HEK293 (cell line): ENCODE measurements around the gene ELL.

Source experiments
- CTCF ChIA-PET: fragments of 350-600 bp; formaldehyde crosslinking; extraction: SDS; loops from one replicate; lab custom pipeline; 2021; ENCODE audit warnings: antibody characterized with exemption; lab: Yijun Ruan, JAX
- POLR2A ChIA-PET: fragments of 300-600 bp; formaldehyde crosslinking; extraction: SDS; loops from one replicate; lab custom pipeline; 2020; ENCODE audit warnings: antibody characterized with exemption, inconsistent platforms; lab: Yijun Ruan, JAX
- H3K27ac ChIP-seq: fragments of 200-500 bp; sonication (Bioruptor generic); 2 replicates; pipeline ENCODE4 v1.5.1; 2014; ENCODE audit warnings: low read depth, low read length, control low read depth, inconsistent platforms; ENCODE audit errors: extremely low read depth
- H3K36me3 ChIP-seq, 2 experiments: fragments of 200-500 bp in 1 of 2; sonication (Bioruptor generic) in 1 of 2; 1 replicate in 1 of 2; 2 replicates in 1 of 2; pipeline ENCODE4 v1.5.1; 2014 to 2017; ENCODE audit warnings: inconsistent platforms in 2 of 2, low read length in 2 of 2; ENCODE audit not compliant: control insufficient read depth in 2 of 2, insufficient read depth in 1 of 2
- H3K4me1 ChIP-seq: fragments of 200-500 bp; sonication (Bioruptor generic); 2 replicates; pipeline ENCODE4 v1.5.1; 2014; ENCODE audit warnings: mild to moderate bottlenecking, low read length, inconsistent platforms; ENCODE audit not compliant: control insufficient read depth, insufficient read depth
- H3K4me3 ChIP-seq: 2 replicates; pipeline ENCODE4 v1.5.1; 2011; ENCODE audit warnings: low read depth, mild to moderate bottlenecking, control low read depth, low read length, moderate library complexity
- H3K9me3 ChIP-seq: fragments of 200-500 bp; sonication (Bioruptor generic); 2 replicates; pipeline ENCODE4 v1.5.1; 2014; ENCODE audit warnings: low read depth, low read length, inconsistent platforms; ENCODE audit not compliant: control insufficient read depth, insufficient read depth
- FEZF1 ChIP-seq: fragments of 450-650 bp; formaldehyde crosslinking; IDR thresholded peaks from 2 replicates; pipeline ENCODE4 v1.5.1; 2016; ENCODE audit warnings: missing biosample characterization, missing genetic modification characterization
- GLIS1 ChIP-seq: fragments of 450-650 bp; formaldehyde crosslinking; IDR thresholded peaks from 2 replicates; pipeline ENCODE4 v1.5.1; 2016; ENCODE audit warnings: missing biosample characterization, missing genetic modification characterization
- TRIM28 ChIP-seq: IDR thresholded peaks from 2 replicates; pipeline ENCODE4 v1.6.1; 2011; ENCODE audit warnings: low read length, control low read depth, borderline replicate concordance
- ZFP69B ChIP-seq: fragments of 450-650 bp; formaldehyde crosslinking; IDR thresholded peaks from 2 replicates; pipeline ENCODE4 v1.5.1; 2016; ENCODE audit warnings: missing biosample characterization, missing genetic modification characterization
- ZNF121 ChIP-seq: fragments of 450-650 bp; formaldehyde crosslinking; IDR thresholded peaks from 2 replicates; pipeline ENCODE4 v1.5.1; 2016; ENCODE audit warnings: missing biosample characterization, missing genetic modification characterization
- ZNF140 ChIP-seq: fragments of 450-650 bp; formaldehyde crosslinking; IDR thresholded peaks from 2 replicates; pipeline ENCODE4 v1.5.1; 2016; ENCODE audit warnings: missing biosample characterization, missing genetic modification characterization
- ZNF157 ChIP-seq: fragments of 450-650 bp; formaldehyde crosslinking; IDR thresholded peaks from 2 replicates; pipeline ENCODE4 v1.5.1; 2016; ENCODE audit warnings: missing biosample characterization, missing genetic modification characterization
- ZNF175 ChIP-seq: fragments of 450-650 bp; formaldehyde crosslinking; IDR thresholded peaks from 2 replicates; pipeline ENCODE4 v1.5.1; 2016; ENCODE audit warnings: missing biosample characterization, missing genetic modification characterization
- ZNF24 ChIP-seq: fragments of 450-650 bp; formaldehyde crosslinking; IDR thresholded peaks from 2 replicates; pipeline ENCODE4 v1.5.1; 2016; ENCODE audit warnings: missing biosample characterization, missing genetic modification characterization
- ZNF423 ChIP-seq: fragments of 450-650 bp; formaldehyde crosslinking; IDR thresholded peaks from 2 replicates; pipeline ENCODE4 v1.5.1; 2016; ENCODE audit warnings: missing biosample characterization, missing genetic modification characterization
- ZNF530 ChIP-seq: fragments of 450-650 bp; formaldehyde crosslinking; IDR thresholded peaks from 2 replicates; pipeline ENCODE4 v1.5.1; 2016; ENCODE audit warnings: low read depth, missing biosample characterization, missing genetic modification characterization
- ZNF549 ChIP-seq: fragments of 450-650 bp; IDR thresholded peaks from 2 replicates; pipeline ENCODE4 v1.5.1; 2018; ENCODE audit warnings: missing biosample characterization, missing genetic modification characterization, mild to moderate bottlenecking, inconsistent platforms, moderate library complexity
- ZNF610 ChIP-seq: fragments of 450-650 bp; formaldehyde crosslinking; IDR thresholded peaks from 2 replicates; pipeline ENCODE4 v1.5.1; 2016; ENCODE audit warnings: missing biosample characterization, missing genetic modification characterization, borderline replicate concordance
- ZNF654 ChIP-seq: fragments of 450-650 bp; formaldehyde crosslinking; IDR thresholded peaks from 2 replicates; pipeline ENCODE4 v1.5.1; 2016; ENCODE audit warnings: low read depth, missing biosample characterization, missing genetic modification characterization
- ZNF843 ChIP-seq: fragments of 450-650 bp; formaldehyde crosslinking; IDR thresholded peaks from 2 replicates; pipeline ENCODE4 v1.5.1; 2016; ENCODE audit warnings: missing biosample characterization, missing genetic modification characterization
- TF ChIP-seq, protein P1 (sequence below): fragments of 450-650 bp; formaldehyde crosslinking; IDR thresholded peaks from 2 replicates; pipeline ENCODE4 v1.5.1; 2016; ENCODE audit warnings: missing biosample characterization, missing genetic modification characterization
- TF ChIP-seq, protein P2 (sequence below): fragments of 450-650 bp; formaldehyde crosslinking; IDR thresholded peaks from 2 replicates; pipeline ENCODE4 v1.5.1; 2016; ENCODE audit warnings: missing biosample characterization, missing genetic modification characterization
- TF ChIP-seq, protein P3 (sequence below): fragments of 450-650 bp; formaldehyde crosslinking; IDR thresholded peaks from 2 replicates; pipeline ENCODE4 v1.5.1; 2016; ENCODE audit warnings: missing biosample characterization, missing genetic modification characterization
- TF ChIP-seq, protein P4 (sequence below): fragments of 450-650 bp; IDR thresholded peaks from 2 replicates; pipeline ENCODE4 v1.5.1; 2018; ENCODE audit warnings: missing biosample characterization, mild to moderate bottlenecking, missing genetic modification characterization

The ELL gene

DNA sequence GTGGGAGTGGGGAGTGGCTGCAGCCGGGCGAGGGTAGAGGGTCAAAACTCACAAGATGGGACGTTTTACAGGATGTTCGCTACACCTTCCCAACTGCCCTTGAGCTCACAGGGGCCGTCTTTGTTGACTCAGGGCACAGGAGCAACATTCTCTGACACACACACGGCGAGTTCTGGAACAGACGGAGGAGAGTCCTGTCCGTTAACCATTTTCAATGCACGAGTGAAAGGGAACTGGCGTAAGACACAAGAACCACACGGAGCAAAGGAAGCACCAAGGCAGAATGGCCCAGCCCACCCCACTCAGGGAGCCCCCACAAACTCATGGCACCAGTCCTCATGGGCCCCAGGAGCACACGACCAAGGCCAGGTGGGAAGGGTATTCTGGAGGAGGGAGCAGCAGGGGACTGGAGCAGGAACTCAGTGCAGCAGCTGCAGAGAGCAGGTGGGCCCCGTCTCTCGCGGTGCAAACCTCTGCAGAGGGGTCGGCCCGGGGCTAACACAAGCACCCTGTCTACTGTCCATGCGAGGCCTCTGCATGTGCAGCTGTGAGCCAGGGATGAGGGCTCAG is 46.0 kb downstream of the ELL start:
- H3K27ac ChIP-seq = no peak overlapping the region
- H3K4me1 ChIP-seq = no peaks in the 10 kb centered on the region; the same call in 1 of the 2 replicates
- ChIA-PET POLR2A (no interaction called here), CTCF (interaction anchor here (0.5 to 1.5 kb wide), 4 partner anchors 9 to 390 kb away, joined by 3 to 4 read pairs (median 4); no protein-coding TSS in a partner anchor)
- peak; percentile 79; the same call in 1 of the 2 replicates for TF ChIP-seq ZFP69B (tag by site-specific recombination)
- no peak for TF ChIP-seq ZNF140 (tag by site-specific recombination)
- TF ChIP-seq ZNF121 (tag by site-specific recombination) = no peak
- no peak for TF ChIP-seq ZNF530
- TF ChIP-seq, protein P1, sequence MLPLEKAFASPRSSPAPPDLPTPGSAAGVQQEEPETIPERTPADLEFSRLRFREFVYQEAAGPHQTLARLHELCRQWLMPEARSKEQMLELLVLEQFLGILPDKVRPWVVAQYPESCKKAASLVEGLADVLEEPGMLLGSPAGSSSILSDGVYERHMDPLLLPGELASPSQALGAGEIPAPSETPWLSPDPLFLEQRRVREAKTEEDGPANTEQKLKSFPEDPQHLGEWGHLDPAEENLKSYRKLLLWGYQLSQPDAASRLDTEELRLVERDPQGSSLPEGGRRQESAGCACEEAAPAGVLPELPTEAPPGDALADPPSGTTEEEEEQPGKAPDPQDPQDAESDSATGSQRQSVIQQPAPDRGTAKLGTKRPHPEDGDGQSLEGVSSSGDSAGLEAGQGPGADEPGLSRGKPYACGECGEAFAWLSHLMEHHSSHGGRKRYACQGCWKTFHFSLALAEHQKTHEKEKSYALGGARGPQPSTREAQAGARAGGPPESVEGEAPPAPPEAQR = no peak
- no peak for TF ChIP-seq GLIS1 (tag by site-specific recombination)
- no peak for TF ChIP-seq ZNF24
- no peak for TF ChIP-seq ZNF610
- TF ChIP-seq, protein P2, sequence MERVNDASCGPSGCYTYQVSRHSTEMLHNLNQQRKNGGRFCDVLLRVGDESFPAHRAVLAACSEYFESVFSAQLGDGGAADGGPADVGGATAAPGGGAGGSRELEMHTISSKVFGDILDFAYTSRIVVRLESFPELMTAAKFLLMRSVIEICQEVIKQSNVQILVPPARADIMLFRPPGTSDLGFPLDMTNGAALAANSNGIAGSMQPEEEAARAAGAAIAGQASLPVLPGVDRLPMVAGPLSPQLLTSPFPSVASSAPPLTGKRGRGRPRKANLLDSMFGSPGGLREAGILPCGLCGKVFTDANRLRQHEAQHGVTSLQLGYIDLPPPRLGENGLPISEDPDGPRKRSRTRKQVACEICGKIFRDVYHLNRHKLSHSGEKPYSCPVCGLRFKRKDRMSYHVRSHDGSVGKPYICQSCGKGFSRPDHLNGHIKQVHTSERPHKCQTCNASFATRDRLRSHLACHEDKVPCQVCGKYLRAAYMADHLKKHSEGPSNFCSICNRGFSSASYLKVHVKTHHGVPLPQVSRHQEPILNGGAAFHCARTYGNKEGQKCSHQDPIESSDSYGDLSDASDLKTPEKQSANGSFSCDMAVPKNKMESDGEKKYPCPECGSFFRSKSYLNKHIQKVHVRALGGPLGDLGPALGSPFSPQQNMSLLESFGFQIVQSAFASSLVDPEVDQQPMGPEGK (tag by site-specific recombination) = no peak
- no peak for TF ChIP-seq ZNF549
- TF ChIP-seq, protein P3, sequence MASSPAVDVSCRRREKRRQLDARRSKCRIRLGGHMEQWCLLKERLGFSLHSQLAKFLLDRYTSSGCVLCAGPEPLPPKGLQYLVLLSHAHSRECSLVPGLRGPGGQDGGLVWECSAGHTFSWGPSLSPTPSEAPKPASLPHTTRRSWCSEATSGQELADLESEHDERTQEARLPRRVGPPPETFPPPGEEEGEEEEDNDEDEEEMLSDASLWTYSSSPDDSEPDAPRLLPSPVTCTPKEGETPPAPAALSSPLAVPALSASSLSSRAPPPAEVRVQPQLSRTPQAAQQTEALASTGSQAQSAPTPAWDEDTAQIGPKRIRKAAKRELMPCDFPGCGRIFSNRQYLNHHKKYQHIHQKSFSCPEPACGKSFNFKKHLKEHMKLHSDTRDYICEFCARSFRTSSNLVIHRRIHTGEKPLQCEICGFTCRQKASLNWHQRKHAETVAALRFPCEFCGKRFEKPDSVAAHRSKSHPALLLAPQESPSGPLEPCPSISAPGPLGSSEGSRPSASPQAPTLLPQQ (tag by site-specific recombination) = peak; percentile 90
- TF ChIP-seq ZNF654 (tag by site-specific recombination) = no peak
- TF ChIP-seq ZNF843 = no peak
- TF ChIP-seq ZNF175 (tag by site-specific recombination) = no peak
- no peak for TF ChIP-seq TRIM28
- no peak for TF ChIP-seq FEZF1 (tag by site-specific recombination)
- TF ChIP-seq, protein P4, sequence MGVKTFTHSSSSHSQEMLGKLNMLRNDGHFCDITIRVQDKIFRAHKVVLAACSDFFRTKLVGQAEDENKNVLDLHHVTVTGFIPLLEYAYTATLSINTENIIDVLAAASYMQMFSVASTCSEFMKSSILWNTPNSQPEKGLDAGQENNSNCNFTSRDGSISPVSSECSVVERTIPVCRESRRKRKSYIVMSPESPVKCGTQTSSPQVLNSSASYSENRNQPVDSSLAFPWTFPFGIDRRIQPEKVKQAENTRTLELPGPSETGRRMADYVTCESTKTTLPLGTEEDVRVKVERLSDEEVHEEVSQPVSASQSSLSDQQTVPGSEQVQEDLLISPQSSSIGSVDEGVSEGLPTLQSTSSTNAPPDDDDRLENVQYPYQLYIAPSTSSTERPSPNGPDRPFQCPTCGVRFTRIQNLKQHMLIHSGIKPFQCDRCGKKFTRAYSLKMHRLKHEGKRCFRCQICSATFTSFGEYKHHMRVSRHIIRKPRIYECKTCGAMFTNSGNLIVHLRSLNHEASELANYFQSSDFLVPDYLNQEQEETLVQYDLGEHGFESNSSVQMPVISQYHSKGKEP = no peak
- no peaks in the 10 kb centered on the region for H3K36me3 ChIP-seq
- no peaks in the 10 kb centered on the region for H3K9me3 ChIP-seq
- H3K4me3 ChIP-seq = no peak overlapping the region

DNA sequence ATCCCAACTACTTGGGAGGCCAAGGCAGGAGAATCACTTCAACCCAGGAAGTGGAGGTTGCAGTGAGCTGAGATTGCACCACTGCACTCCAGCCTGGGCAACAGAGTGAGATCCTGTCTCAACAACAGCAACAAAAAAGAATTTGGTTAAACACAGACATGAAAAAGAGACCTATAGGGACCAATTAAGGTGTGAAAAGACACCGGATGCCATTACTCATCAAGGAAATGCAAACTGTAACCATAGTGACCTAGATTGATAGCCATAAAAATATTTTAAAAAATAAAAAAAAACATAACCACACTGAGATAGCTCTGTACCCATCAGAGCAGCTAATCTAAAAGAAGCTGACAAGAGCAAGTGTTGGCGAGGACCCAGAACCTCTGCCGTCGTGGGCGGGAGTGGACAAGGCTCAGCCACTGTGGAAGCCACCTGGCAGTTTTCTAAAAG is 46.8 kb downstream of the ELL start:
- ChIA-PET POLR2A (no interaction called here), CTCF (interaction anchor here (0.6 to 1.5 kb wide), 3 partner anchors 10 to 79 kb away, joined by 4 read pairs; no protein-coding TSS in a partner anchor)
- no peaks in the 10 kb centered on the region for H3K4me1 ChIP-seq
- no peak overlapping the region for H3K4me3 ChIP-seq
- H3K27ac ChIP-seq = no peak overlapping the region
- H3K36me3 ChIP-seq = no peaks in the 10 kb centered on the region
- TF ChIP-seq ZNF423 (tag by site-specific recombination) (no peak), ZNF121 (tag by site-specific recombination) (peak; percentile 86), ZNF157 (tag by site-specific recombination) (no peak)
- no peaks in the 10 kb centered on the region for H3K9me3 ChIP-seq
